ENCODE measurements around the gene UQCR11.

The UQCR11 gene

GRCh38 chr19:1630811-1631210 lies 25.5 kb upstream of the UQCR11 start:
- H3K9me3 ChIP-seq (ENCODE audit: severe bottlenecking): no peaks in the 10 kb centered on the region
- H3K4me1 ChIP-seq (ENCODE audit: insufficient read depth, poor library complexity, severe bottlenecking): no peaks in the 10 kb centered on the region
- no peak for TF ChIP-seq CTCF (IDR thresholded peaks at IDR 0.05; ENCODE audit: poor library complexity, severe bottlenecking)
- no peak overlapping the region for H3K4me3 ChIP-seq (ENCODE audit: severe bottlenecking)
- DNase-seq (ENCODE audit: low spot score): no peak
- H3K27me3 ChIP-seq (ENCODE audit: insufficient read depth, poor library complexity, severe bottlenecking): no peaks in the 10 kb centered on the region
- no peak overlapping the region for H3K27ac ChIP-seq (ENCODE audit: poor library complexity, severe bottlenecking)
- peaks cover 8% of the 10 kb centered on the region; the same call in 1 of the 2 replicates for H3K36me3 ChIP-seq (ENCODE audit: low read depth)
- ATAC-seq (ENCODE audit: low read depth): no peak

DNA sequence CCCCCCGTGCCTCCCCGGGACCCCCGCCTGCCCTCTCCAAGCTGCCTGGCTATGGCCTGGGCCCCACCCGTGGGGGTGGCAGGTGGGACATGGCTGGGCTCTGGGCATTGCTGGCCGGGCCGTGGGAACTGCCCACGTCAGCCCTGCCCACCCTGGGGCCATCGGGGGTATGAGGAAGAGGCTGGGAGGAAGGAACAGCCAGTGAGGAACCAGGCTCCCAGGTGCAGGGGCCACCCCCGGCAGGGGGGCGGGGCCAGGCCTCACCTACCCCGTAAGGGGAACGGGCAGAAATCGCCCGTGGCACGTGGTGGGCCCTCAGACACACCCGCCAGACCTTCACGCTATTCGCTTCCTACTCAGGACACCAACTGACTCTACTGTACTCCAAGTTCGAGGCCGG lies 24.8 kb upstream of the UQCR11 start:
- H3K27ac ChIP-seq (ENCODE audit: poor library complexity, severe bottlenecking): no peak overlapping the region
- peaks cover 4% of the 10 kb centered on the region; the same call in 1 of the 2 replicates for H3K36me3 ChIP-seq (ENCODE audit: low read depth)
- DNase-seq (ENCODE audit: low spot score): no peak

DNA sequence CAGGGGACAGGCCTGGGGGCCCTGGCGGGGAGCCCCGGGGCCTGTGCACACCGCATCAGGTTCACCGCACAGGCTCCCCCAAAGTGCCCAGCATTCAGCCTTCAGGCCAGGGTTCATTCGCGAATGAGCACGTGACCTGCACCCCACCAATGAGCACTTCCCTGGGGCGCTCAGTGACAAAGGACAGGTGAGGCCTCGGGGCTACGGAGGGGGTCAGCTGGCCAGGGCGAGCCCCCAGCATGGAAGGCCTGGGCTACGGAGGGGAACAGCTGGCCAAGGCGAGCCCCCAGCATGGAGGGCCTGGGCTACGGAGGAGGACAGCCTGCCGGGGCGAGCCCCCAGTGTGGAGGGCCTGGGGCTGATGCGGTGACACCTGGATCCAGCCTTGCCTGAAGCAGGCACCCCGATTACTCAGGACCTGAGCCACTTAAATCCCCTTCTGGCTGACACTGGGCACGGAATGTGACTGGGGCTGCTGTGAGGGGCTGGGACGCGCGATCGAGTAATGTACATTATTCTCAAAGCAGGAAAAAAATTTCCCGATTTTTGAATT lies 24.1 kb upstream of the UQCR11 start:
- DNase-seq (ENCODE audit: low spot score) (no peak), ATAC-seq (ENCODE audit: low read depth) (no peak)
- no peaks in the 10 kb centered on the region for H3K9me3 ChIP-seq (ENCODE audit: severe bottlenecking)
- no peaks in the 10 kb centered on the region for H3K27me3 ChIP-seq (ENCODE audit: insufficient read depth, poor library complexity, severe bottlenecking)
- no peak for TF ChIP-seq CTCF (IDR thresholded peaks at IDR 0.05; ENCODE audit: poor library complexity, severe bottlenecking)
- H3K36me3 ChIP-seq (ENCODE audit: low read depth): peaks cover 6% of the 10 kb centered on the region; the same call in 1 of the 2 replicates
- H3K4me3 ChIP-seq (ENCODE audit: severe bottlenecking): no peak overlapping the region
- no peak overlapping the region for H3K27ac ChIP-seq (ENCODE audit: poor library complexity, severe bottlenecking)
- H3K4me1 ChIP-seq (ENCODE audit: insufficient read depth, poor library complexity, severe bottlenecking): no peaks in the 10 kb centered on the region

More for the DNA sequence above, 24.8 kb upstream of the UQCR11 start:
- no peaks in the 10 kb centered on the region for H3K9me3 ChIP-seq (ENCODE audit: severe bottlenecking)
- TF ChIP-seq CTCF (IDR thresholded peaks at IDR 0.05; ENCODE audit: poor library complexity, severe bottlenecking): no peak
- no peaks in the 10 kb centered on the region for H3K4me1 ChIP-seq (ENCODE audit: insufficient read depth, poor library complexity, severe bottlenecking)
- no peak for ATAC-seq (ENCODE audit: low read depth)
- no peak overlapping the region for H3K4me3 ChIP-seq (ENCODE audit: severe bottlenecking)
- no peaks in the 10 kb centered on the region for H3K27me3 ChIP-seq (ENCODE audit: insufficient read depth, poor library complexity, severe bottlenecking)

GRCh38 chr19:1627194-1627593 lies 21.9 kb upstream of the UQCR11 start:
- Histone ChIP-seq H3K27ac (ENCODE audit: poor library complexity, severe bottlenecking) (no peak overlapping the region), H3K4me1 (ENCODE audit: insufficient read depth, poor library complexity, severe bottlenecking) (no peaks in the 10 kb centered on the region), H3K9me3 (ENCODE audit: severe bottlenecking) (no peaks in the 10 kb centered on the region), H3K27me3 (ENCODE audit: insufficient read depth, poor library complexity, severe bottlenecking) (no peaks in the 10 kb centered on the region), H3K4me3 (ENCODE audit: severe bottlenecking) (no peak overlapping the region), H3K36me3 (ENCODE audit: low read depth) (peaks cover 22% of the 10 kb centered on the region; the same call in 1 of the 2 replicates)
- no peak for DNase-seq (ENCODE audit: low spot score)
- no peak for TF ChIP-seq CTCF (IDR thresholded peaks at IDR 0.05; ENCODE audit: poor library complexity, severe bottlenecking)
- no peak for ATAC-seq (ENCODE audit: low read depth)

DNA sequence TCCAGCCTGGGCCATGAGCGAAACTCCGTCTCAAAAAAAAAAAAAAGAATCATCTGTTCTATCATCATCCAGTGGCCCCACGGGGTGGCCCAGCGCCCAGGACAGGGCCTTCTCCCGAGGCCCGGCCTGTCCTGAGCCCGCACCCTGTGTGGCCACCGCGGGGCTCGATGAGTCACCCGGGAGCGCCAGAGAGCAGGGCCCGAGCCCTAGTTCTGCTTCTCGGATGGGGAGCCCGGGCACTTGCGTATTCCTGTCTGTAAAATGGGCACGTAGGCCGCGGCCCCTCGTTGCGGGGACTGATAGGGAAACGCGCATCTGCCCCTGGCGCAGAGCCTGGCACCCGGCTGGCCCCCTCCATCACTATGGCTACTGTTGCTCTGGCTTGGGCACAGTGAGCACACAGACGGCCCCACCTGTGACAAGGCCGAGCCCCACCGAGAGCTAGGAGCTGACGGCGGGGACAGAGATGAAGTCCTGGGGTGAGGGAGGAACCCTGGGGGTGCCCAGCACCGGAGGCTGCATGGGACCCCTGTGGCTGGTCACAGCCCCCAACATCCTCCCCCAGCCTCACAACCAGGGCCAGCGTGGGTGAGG lies 21.3 kb upstream of the UQCR11 start:
- H3K36me3 ChIP-seq (ENCODE audit: low read depth): peaks cover 22% of the 10 kb centered on the region; the same call in 1 of the 2 replicates

More for the DNA sequence above, 21.3 kb upstream of the UQCR11 start:
- Histone ChIP-seq H3K27me3 (ENCODE audit: insufficient read depth, poor library complexity, severe bottlenecking) (no peaks in the 10 kb centered on the region), H3K4me3 (ENCODE audit: severe bottlenecking) (no peak overlapping the region), H3K9me3 (ENCODE audit: severe bottlenecking) (no peaks in the 10 kb centered on the region), H3K27ac (ENCODE audit: poor library complexity, severe bottlenecking) (no peak overlapping the region), H3K4me1 (ENCODE audit: insufficient read depth, poor library complexity, severe bottlenecking) (no peaks in the 10 kb centered on the region)
- TF ChIP-seq CTCF (IDR thresholded peaks at IDR 0.05; ENCODE audit: poor library complexity, severe bottlenecking): no peak
- no peak for ATAC-seq (ENCODE audit: low read depth)
- DNase-seq (ENCODE audit: low spot score): no peak
